ENCODE data around the gene FGD5. TPM values are rescaled to one million over a fixed set of nuclear protein-coding genes. Genes with fewer than 3 reads are reported as not detected.

Gene FGD5
- 10 to 100 TPM in 1 of 4 donors, 1 to 10 TPM in 2, under 1 TPM in 1; 0.80 to 12.0 (median 3.9) TPM for total RNA-seq

- peaks cover 0 to 14% (median 0%) of the 10 kb centered on the region in 3 donors for H3K36me3 ChIP-seq
- TF ChIP-seq POLR2A (IDR thresholded peaks at IDR 0.05) (no peak), CTCF (IDR thresholded peaks at IDR 0.05) (no peak)
- no peaks in the 10 kb centered on the region for H3K9me3 ChIP-seq
- WGBS, 2 donors: 84 to 92% methylated on average over 15 to 24 of the region's 25 CpGs
- no peak within 1 kb of the TSS for H3K27ac ChIP-seq
- no peak within 1 kb of the TSS for H3K4me3 ChIP-seq
- peaks cover 0 to 31% (median 0%) of the 10 kb centered on the region in 4 donors for H3K27me3 ChIP-seq
- intact Hi-C loops (cut with DNase I): no loop called here
- no peak for DNase-seq
- H3K4me1 ChIP-seq: peaks cover 5 to 25% (median 7%) of the 10 kb centered on the region in 3 donors
Observed at GRCh38 chr3:14818804-14819500, at the start of gene FGD5. Gene FGD5 (plus strand): TSS chr3:14818962. CDS start chr3:14819072, 110 bp downstream.

- 73 to 88% methylated on average over 5 to 10 of the region's 11 CpGs for WGBS, 2 donors
- no peaks in the 10 kb centered on the region for H3K27me3 ChIP-seq
- no peak overlapping the region for H3K4me3 ChIP-seq
- TF ChIP-seq CTCF (IDR thresholded peaks at IDR 0.05): no peak
- no peak for TF ChIP-seq POLR2A (IDR thresholded peaks at IDR 0.05)
- no peak for DNase-seq
- no peaks in the 10 kb centered on the region for H3K36me3 ChIP-seq
- H3K9me3 ChIP-seq: no peaks in the 10 kb centered on the region
- H3K27ac ChIP-seq: no peak overlapping the region
- no peaks in the 10 kb centered on the region for H3K4me1 ChIP-seq
- intact Hi-C loops (cut with DNase I): no loop called here
Observed at GRCh38 chr3:14769544-14770325, 49.0 kb upstream of the FGD5 start.

- DNase-seq: no peak
- intact Hi-C loops (cut with DNase I): no loop called here
- H3K27me3 ChIP-seq: no peaks in the 10 kb centered on the region
- no peak overlapping the region for H3K27ac ChIP-seq
- H3K4me1 ChIP-seq: no peaks in the 10 kb centered on the region
- TF ChIP-seq CTCF (IDR thresholded peaks at IDR 0.05) (no peak), POLR2A (IDR thresholded peaks at IDR 0.05) (no peak)
- 69 to 90% methylated on average over 5 to 6 of the region's 7 CpGs for WGBS, 2 donors
- no peaks in the 10 kb centered on the region for H3K36me3 ChIP-seq
- H3K9me3 ChIP-seq: no peaks in the 10 kb centered on the region
- H3K4me3 ChIP-seq: no peak overlapping the region
Observed at GRCh38 chr3:14770591-14770990, 48.2 kb upstream of the FGD5 start.

GRCh38 chr3:14771593-14772497 lies 46.9 kb upstream of the FGD5 start:
- H3K4me3 ChIP-seq: no peak overlapping the region
- H3K4me1 ChIP-seq: no peaks in the 10 kb centered on the region
- H3K27me3 ChIP-seq: no peaks in the 10 kb centered on the region
- no peak for DNase-seq
- H3K27ac ChIP-seq: no peak overlapping the region
- H3K9me3 ChIP-seq: no peaks in the 10 kb centered on the region
- no peak for TF ChIP-seq CTCF (IDR thresholded peaks at IDR 0.05)
- TF ChIP-seq POLR2A (IDR thresholded peaks at IDR 0.05): no peak
- 71 to 87% methylated on average over 4 to 9 of the region's 18 CpGs for WGBS, 2 donors
- intact Hi-C loops (cut with DNase I): no loop called here
- no peaks in the 10 kb centered on the region for H3K36me3 ChIP-seq

Data from esophagus squamous epithelium (tissue), 5 donors.